ENCODE data around the gene GRN. TPM values are rescaled to one million over a fixed set of nuclear protein-coding genes. Genes with fewer than 3 reads are reported as not detected.

Gene GRN
- total RNA-seq, 4 donors from 2014 or later, result 159 to 223 (median 188) TPM

GRCh38 chr17:44372036-44372435 is 26.9 kb downstream of the GRN start:
- 65 to 74% methylated on average over 10 of the region's 10 CpGs for WGBS, 2 donors
- peaks cover 0 to 22% (median 0%) of the 10 kb centered on the region in 4 donors for H3K4me1 ChIP-seq
- H3K4me3 ChIP-seq, result no peak overlapping the region
- no peak overlapping the region for H3K27ac ChIP-seq
- peaks cover 0 to 28% of the 10 kb centered on the region in 2 donors for H3K27me3 ChIP-seq
- TF ChIP-seq EP300 (IDR thresholded peaks at IDR 0.05) (no peak), POLR2A (IDR thresholded peaks at IDR 0.05) (no peak), CTCF (IDR thresholded peaks at IDR 0.05) (no peak)
- H3K36me3 ChIP-seq, result no peaks in the 10 kb centered on the region
- H3K9me3 ChIP-seq, result no peaks in the 10 kb centered on the region
- DNase-seq (ENCODE audit: low spot score in 2 of 2), result no peak

GRCh38 chr17:44374306-44375195 is 29.4 kb downstream of the GRN start:
- H3K4me1 ChIP-seq, result peaks cover 0 to 22% (median 0%) of the 10 kb centered on the region in 4 donors
- no peak overlapping the region for H3K4me3 ChIP-seq
- DNase-seq (ENCODE audit: low spot score in 2 of 2), result no peak
- no peaks in the 10 kb centered on the region for H3K36me3 ChIP-seq
- peaks cover 0 to 28% of the 10 kb centered on the region in 2 donors for H3K27me3 ChIP-seq
- H3K9me3 ChIP-seq, result no peaks in the 10 kb centered on the region
- H3K27ac ChIP-seq, result no peak overlapping the region
- TF ChIP-seq POLR2A (IDR thresholded peaks at IDR 0.05) (no peak), EP300 (IDR thresholded peaks at IDR 0.05) (no peak), CTCF (IDR thresholded peaks at IDR 0.05) (no peak)
- 31 to 38% methylated on average over 28 to 30 of the region's 31 CpGs for WGBS, 2 donors

GRCh38 chr17:44375196-44376017 is 30.3 kb downstream of the GRN start:
- Histone ChIP-seq H3K4me3 (no peak overlapping the region), H3K27ac (no peak overlapping the region), H3K9me3 (no peaks in the 10 kb centered on the region), H3K4me1 (peaks cover 0 to 22% (median 0%) of the 10 kb centered on the region in 4 donors), H3K36me3 (no peaks in the 10 kb centered on the region), H3K27me3 (peaks cover 0 to 24% of the 10 kb centered on the region in 2 donors)
- no peak for DNase-seq (ENCODE audit: low spot score in 2 of 2)
- WGBS, 2 donors, result 31 to 34% methylated on average over 17 to 19 of the region's 22 CpGs
- no peak for TF ChIP-seq EP300 (IDR thresholded peaks at IDR 0.05)
- no peak for TF ChIP-seq CTCF (IDR thresholded peaks at IDR 0.05)
- no peak for TF ChIP-seq POLR2A (IDR thresholded peaks at IDR 0.05)

- peaks cover 0 to 22% (median 0%) of the 10 kb centered on the region in 4 donors for H3K4me1 ChIP-seq
- H3K27ac ChIP-seq, result no peak overlapping the region
- no peak for DNase-seq (ENCODE audit: low spot score in 2 of 2)
- no peak for TF ChIP-seq EP300 (IDR thresholded peaks at IDR 0.05)
- no peak for TF ChIP-seq POLR2A (IDR thresholded peaks at IDR 0.05)
- TF ChIP-seq CTCF (IDR thresholded peaks at IDR 0.05), result peak in 2 of 5 experiments; percentile 18 to 29
- WGBS, 2 donors, result 3 to 25% methylated on average over 5 of the region's 5 CpGs
- H3K4me3 ChIP-seq, result no peak overlapping the region
- no peaks in the 10 kb centered on the region for H3K36me3 ChIP-seq
- H3K27me3 ChIP-seq, result peaks cover 0 to 17% of the 10 kb centered on the region in 2 donors
- no peaks in the 10 kb centered on the region for H3K9me3 ChIP-seq
These were observed 31.0 kb downstream of the GRN start for GRCh38 chr17:44376124-44376523.
